Left ventricle myocardium inferior (tissue), 1 donor: ENCODE measurements around the gene FOXP4. TPM values are rescaled to one million over a fixed set of nuclear protein-coding genes. Genes with fewer than 3 reads are reported as not detected.

Experiments used
- DNase-seq: peaks from one replicate; pipeline ENCODE4 v3.0.0-alpha.2; 2020
- H3K27ac ChIP-seq: fragments of 200-600 bp; replicated peaks from 2 replicates; pipeline ENCODE4 v1.8.0; 2021
- H3K27me3 ChIP-seq: fragments of 200-600 bp; 2 replicates; pipeline ENCODE4 v1.8.0; 2021; ENCODE audit warnings: low read depth
- H3K36me3 ChIP-seq: fragments of 200-600 bp; 2 replicates; pipeline ENCODE4 v1.8.0; 2021
- H3K4me1 ChIP-seq: fragments of 200-600 bp; 2 replicates; pipeline ENCODE4 v1.8.0; 2021
- H3K4me3 ChIP-seq: fragments of 200-600 bp; 2 replicates; pipeline ENCODE4 v1.8.0; 2021; ENCODE audit warnings: mild to moderate bottlenecking, moderate library complexity
- H3K9me3 ChIP-seq: fragments of 200-600 bp; replicated peaks from 2 replicates; pipeline ENCODE4 v1.8.0; 2021
- CTCF ChIP-seq: fragments of 200-600 bp; IDR thresholded peaks from 2 replicates; pipeline ENCODE4 v1.8.0; 2021; ENCODE audit warnings: antibody characterized with exemption, mild to moderate bottlenecking, borderline replicate concordance
- intact Hi-C: fragments of 100-400 bp; cut with micrococcal nuclease; formaldehyde crosslinking; loops from one replicate; pipeline ENCODE4 v1.11.0; 2022
- total RNA-seq: library from RNA; stranded (reverse); fragmentation: NEBNext Ultra II Directional; extraction: Animal tissue kit (Norgen Biotek cat#: 25700); gene quantifications from one replicate; pipeline ENCODE4 v1.2.1, GENCODE V29; 2021
- donor health status: DM: no; HTN: yes; CAD: no; lungs with severe emphysema.

The FOXP4 gene
- total RNA-seq, 1 donor from 2014 or later: 15.0 TPM

DNA sequence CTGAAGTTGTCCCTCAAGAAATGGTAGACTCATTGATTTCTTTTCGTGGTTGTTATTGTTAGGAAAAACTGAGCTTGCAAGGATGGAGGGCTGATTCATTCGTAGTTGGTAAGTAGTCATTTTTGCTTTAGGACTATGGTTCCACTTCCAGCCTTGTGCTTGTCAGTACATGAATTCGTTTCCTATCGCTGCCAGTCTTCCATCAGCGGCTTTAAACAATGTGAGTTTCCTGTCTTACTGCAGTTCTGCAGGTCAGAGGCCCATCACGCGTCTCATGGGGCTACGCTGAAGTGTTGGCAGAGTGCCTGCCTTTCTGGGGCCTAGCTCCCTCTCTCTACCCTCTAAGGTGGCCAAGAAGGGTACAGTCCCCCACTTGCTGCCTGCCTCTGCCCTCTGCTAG, 80.7 kb downstream of the FOXP4 start:
- no peaks in the 10 kb centered on the region for H3K36me3 ChIP-seq
- TF ChIP-seq CTCF: no peak
- no peak for DNase-seq
- no peak overlapping the region for H3K27ac ChIP-seq
- intact Hi-C loops: no loop called here
- no peaks in the 10 kb centered on the region for H3K9me3 ChIP-seq
- H3K4me3 ChIP-seq: no peak overlapping the region
- peaks cover 23% of the 10 kb centered on the region for H3K4me1 ChIP-seq
- no peaks in the 10 kb centered on the region for H3K27me3 ChIP-seq

DNA sequence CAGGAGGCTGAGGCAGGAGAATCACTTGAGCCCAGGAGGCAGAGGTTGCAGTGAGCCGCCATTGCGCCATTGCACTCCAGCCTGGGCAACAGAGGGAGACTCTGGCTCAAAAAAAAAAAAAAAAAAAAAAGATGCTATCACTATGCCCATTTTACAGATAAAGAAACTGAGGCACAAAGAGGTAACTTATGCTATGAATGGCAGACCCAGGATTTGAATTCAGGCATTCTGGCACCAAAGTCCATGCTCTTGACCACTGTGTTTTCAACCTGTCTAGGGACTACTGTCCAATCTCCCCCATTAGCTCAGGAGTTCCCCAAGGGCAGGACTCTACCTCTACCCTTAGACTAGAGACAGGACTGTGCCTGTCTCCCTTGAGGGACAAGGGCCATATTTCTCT, 82.9 kb downstream of the FOXP4 start:
- intact Hi-C loops: no loop called here
- no peak for TF ChIP-seq CTCF
- Histone ChIP-seq H3K4me3 (no peak overlapping the region), H3K4me1 (peaks cover 14% of the 10 kb centered on the region), H3K36me3 (no peaks in the 10 kb centered on the region), H3K27me3 (peaks cover under 1% of the 10 kb centered on the region), H3K27ac (no peak overlapping the region), H3K9me3 (no peaks in the 10 kb centered on the region)
- DNase-seq: no peak

DNA sequence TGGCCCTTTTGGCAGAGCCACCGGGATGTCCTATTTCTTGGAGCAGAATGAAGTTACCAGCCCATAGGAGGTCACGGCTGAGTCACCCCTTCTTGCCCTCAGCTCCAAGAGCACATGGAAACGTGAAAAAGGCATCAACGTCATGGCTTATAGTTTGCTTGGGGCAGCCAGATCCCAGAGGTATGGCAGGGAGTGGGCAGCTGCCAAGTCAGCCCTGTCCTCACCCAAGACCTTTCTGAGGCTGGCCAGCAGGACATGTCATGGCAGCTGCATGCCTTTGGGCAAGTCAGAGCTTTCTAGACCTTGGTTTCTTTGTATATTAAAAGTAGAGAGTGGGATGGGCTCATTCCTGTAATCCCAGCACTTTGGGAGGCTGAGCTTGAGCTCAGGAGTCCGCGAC, 83.9 kb downstream of the FOXP4 start:
- no peak overlapping the region for H3K4me3 ChIP-seq
- intact Hi-C loops: no loop called here
- no peak for DNase-seq
- TF ChIP-seq CTCF: no peak
- no peak overlapping the region for H3K27ac ChIP-seq
- peaks cover 8% of the 10 kb centered on the region for H3K27me3 ChIP-seq
- peaks cover 13% of the 10 kb centered on the region for H3K4me1 ChIP-seq
- no peaks in the 10 kb centered on the region for H3K9me3 ChIP-seq
- H3K36me3 ChIP-seq: no peaks in the 10 kb centered on the region

GRCh38 chr6:41630946-41631345, 84.8 kb downstream of the FOXP4 start:
- Histone ChIP-seq H3K27me3 (peaks cover 17% of the 10 kb centered on the region), H3K4me3 (no peak overlapping the region), H3K36me3 (no peaks in the 10 kb centered on the region), H3K9me3 (no peaks in the 10 kb centered on the region), H3K4me1 (peaks cover 4% of the 10 kb centered on the region), H3K27ac (no peak overlapping the region)
- no peak for TF ChIP-seq CTCF
- intact Hi-C loops: no loop called here
- no peak for DNase-seq

- no peak overlapping the region for H3K27ac ChIP-seq
- DNase-seq: no peak
- no peak overlapping the region for H3K4me3 ChIP-seq
- peaks cover 39% of the 10 kb centered on the region for H3K27me3 ChIP-seq
- TF ChIP-seq CTCF: no peak
- H3K36me3 ChIP-seq: no peaks in the 10 kb centered on the region
- peaks cover 20% of the 10 kb centered on the region for H3K4me1 ChIP-seq
- no peaks in the 10 kb centered on the region for H3K9me3 ChIP-seq
- intact Hi-C loops: no loop called here
These were observed 87.0 kb downstream of the FOXP4 start for GRCh38 chr6:41633056-41633634.

DNA sequence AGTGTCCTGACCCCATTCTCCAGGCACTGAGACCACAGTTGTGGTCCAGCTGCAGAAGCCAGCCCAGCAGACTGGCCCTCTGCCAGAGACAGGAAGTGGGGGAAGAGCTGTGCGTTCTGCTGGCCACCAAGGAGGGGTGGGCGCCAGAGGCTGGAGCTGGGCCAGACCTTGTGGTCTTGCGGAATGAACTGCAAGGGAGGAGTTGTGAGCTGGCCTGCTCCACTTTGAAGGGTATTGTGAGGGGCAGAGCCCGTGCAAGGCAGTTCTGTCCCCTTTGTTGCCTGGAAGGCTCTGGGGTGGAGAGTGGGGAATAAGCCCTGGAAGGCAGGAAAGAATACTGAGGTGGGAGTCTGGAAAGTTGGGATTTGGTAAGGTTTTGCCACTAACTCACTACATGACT, 88.5 kb downstream of the FOXP4 start:
- H3K9me3 ChIP-seq: no peaks in the 10 kb centered on the region
- H3K27ac ChIP-seq: no peak overlapping the region
- intact Hi-C loops: no loop called here
- peaks cover 31% of the 10 kb centered on the region for H3K4me1 ChIP-seq
- no peak for TF ChIP-seq CTCF
- peaks cover 54% of the 10 kb centered on the region for H3K27me3 ChIP-seq
- DNase-seq: no peak
- no peaks in the 10 kb centered on the region for H3K36me3 ChIP-seq
- H3K4me3 ChIP-seq: no peak overlapping the region
